Smooth muscle cell (in vitro differentiated cells): Measurements from ENCODE around the gene COL18A1. TPM values are rescaled to one million over a fixed set of nuclear protein-coding genes. Genes with fewer than 3 reads are reported as not detected.

Experiments used
- DNase-seq: peaks from one replicate; lab custom pipeline; 2025; ENCODE audit not compliant: unreplicated experiment; lab: John Stamatoyannopoulos, UW
- H2AFZ ChIP-seq: fragments of 200-600 bp; sonication (generic); 2 replicates; pipeline ENCODE4 v1.6.0; 2016; ENCODE audit warnings: antibody characterized with exemption, low read depth, mild to moderate bottlenecking
- H3F3A ChIP-seq: fragments of 200-600 bp; sonication (generic); 2 replicates; pipeline ENCODE4 v1.6.0; 2017; ENCODE audit warnings: antibody characterized with exemption, low read depth
- H3K27ac ChIP-seq: fragments of 200-600 bp; sonication (generic); 2 replicates; pipeline ENCODE4 v1.5.1; 2016; ENCODE audit warnings: low read depth, mild to moderate bottlenecking
- H3K27me3 ChIP-seq: fragments of 200-600 bp; sonication (generic); 2 replicates; pipeline ENCODE4 v1.6.1; 2016; ENCODE audit warnings: low read depth, mild to moderate bottlenecking
- H3K36me3 ChIP-seq: fragments of 200-600 bp; sonication (generic); 2 replicates; pipeline ENCODE4 v1.5.1; 2016; ENCODE audit warnings: low read depth
- H3K4me1 ChIP-seq: fragments of 200-600 bp; sonication (generic); 2 replicates; pipeline ENCODE4 v1.5.1; 2016; ENCODE audit warnings: low read depth
- H3K4me2 ChIP-seq: fragments of 200-600 bp; sonication (generic); 2 replicates; pipeline ENCODE4 v1.6.0; 2016; ENCODE audit warnings: mild to moderate bottlenecking
- H3K4me3 ChIP-seq: fragments of 200-600 bp; sonication (generic); 2 replicates; pipeline ENCODE4 v1.5.1; 2016; ENCODE audit warnings: mild to moderate bottlenecking
- H3K79me2 ChIP-seq: fragments of 200-600 bp; sonication (generic); 2 replicates; pipeline ENCODE4 v1.6.0; 2016; ENCODE audit warnings: low read depth, mild to moderate bottlenecking
- H3K9ac ChIP-seq: fragments of 200-600 bp; sonication (generic); 2 replicates; pipeline ENCODE4 v1.6.0; 2016; ENCODE audit warnings: low read depth
- H3K9me3 ChIP-seq: fragments of 200-600 bp; sonication (generic); replicated peaks from 2 replicates; pipeline ENCODE4 v1.5.1; 2016; ENCODE audit warnings: low read depth
- H4K20me1 ChIP-seq: fragments of 200-600 bp; sonication (generic); 2 replicates; pipeline ENCODE4 v1.6.0; 2016; ENCODE audit warnings: low read depth
- CTCF ChIP-seq: fragments of 200-600 bp; sonication (generic); IDR thresholded peaks from 2 replicates; pipeline ENCODE4 v1.5.1; 2017; ENCODE audit warnings: borderline replicate concordance, mild to moderate bottlenecking, antibody characterized with exemption; ENCODE audit not compliant: insufficient read depth, poor library complexity, severe bottlenecking
- WGBS: methylation state at CpG from one replicate; pipeline ENCODE4 v1.1.7; 2016; ENCODE audit warnings: low lambda C conversion rate; 5-methylcytosine and 5-hydroxymethylcytosine counted together
- polyA plus RNA-seq: library from polyadenylated mRNA; unstranded; fragments of >200 nt; fragmentation: Nextera tagmentation; extraction: Ambion mirVana; gene quantifications from 2 replicates; pipeline ENCODE4 v1.2.1, GENCODE V29; 2016
- total RNA-seq: library from RNA; depleted of rRNA; stranded (reverse); fragments of >200 nt; gene quantifications from 2 replicates; pipeline ENCODE4 v1.2.3, GENCODE V29; 2014

COL18A1 gene
- total and polyA plus RNA-seq, 2 experiments from 2014 or later, result 192 to 485 TPM

DNA sequence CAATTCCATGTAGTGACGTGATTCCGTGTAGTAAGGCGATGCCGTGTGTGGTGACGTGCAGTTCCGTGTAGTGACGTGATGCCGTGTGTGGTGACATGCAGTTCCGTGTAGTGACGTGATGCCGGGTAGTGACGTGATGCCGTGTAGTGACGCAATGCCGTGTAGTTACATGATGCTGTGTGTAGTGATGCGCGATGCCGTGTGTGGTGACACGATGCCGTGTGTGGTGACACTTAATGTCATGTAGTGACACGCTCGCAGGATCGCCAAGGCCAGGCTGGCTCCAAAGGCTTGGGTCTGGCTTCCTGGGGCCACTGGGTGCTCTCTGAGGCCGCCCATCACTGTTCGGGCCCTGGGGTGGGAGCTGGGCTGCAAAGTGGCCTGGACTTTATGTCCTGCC, 14.2 kb downstream of the COL18A1 start:
- 98% methylated on average over 25 of the region's 25 CpGs for WGBS
- Histone ChIP-seq H3K4me1 (peaks cover 3% of the 10 kb centered on the region), H3F3A (no peaks in the 10 kb centered on the region), H3K36me3 (no peaks in the 10 kb centered on the region), H3K27ac (no peak overlapping the region), H3K4me2 (no peak overlapping the region), H3K27me3 (no peaks in the 10 kb centered on the region), H3K9me3 (no peaks in the 10 kb centered on the region), H3K4me3 (no peak overlapping the region), H3K9ac (no peak overlapping the region), H4K20me1 (peaks cover 100% of the 10 kb centered on the region), H3K79me2 (peaks cover 100% of the 10 kb centered on the region), H2AFZ (no peak overlapping the region)
- no peak for TF ChIP-seq CTCF
- DNase-seq, result no peak

GRCh38 chr21:45420061-45421041, 15.4 kb downstream of the COL18A1 start:
- DNase-seq, result no peak
- H3K9ac ChIP-seq, result peak overlapping the region; percentile 48
- H2AFZ ChIP-seq, result no peak overlapping the region
- peaks cover 3% of the 10 kb centered on the region for H3K4me1 ChIP-seq
- H4K20me1 ChIP-seq, result peaks cover 100% of the 10 kb centered on the region
- no peaks in the 10 kb centered on the region for H3K27me3 ChIP-seq
- no peaks in the 10 kb centered on the region for H3F3A ChIP-seq
- 82% methylated on average over 32 of the region's 36 CpGs for WGBS
- no peak overlapping the region for H3K4me3 ChIP-seq
- H3K4me2 ChIP-seq, result peak overlapping the region; percentile 3
- no peaks in the 10 kb centered on the region for H3K9me3 ChIP-seq
- H3K36me3 ChIP-seq, result no peaks in the 10 kb centered on the region
- no peak for TF ChIP-seq CTCF
- peak overlapping the region; percentile 50 for H3K27ac ChIP-seq
- H3K79me2 ChIP-seq, result peaks cover 100% of the 10 kb centered on the region

DNA sequence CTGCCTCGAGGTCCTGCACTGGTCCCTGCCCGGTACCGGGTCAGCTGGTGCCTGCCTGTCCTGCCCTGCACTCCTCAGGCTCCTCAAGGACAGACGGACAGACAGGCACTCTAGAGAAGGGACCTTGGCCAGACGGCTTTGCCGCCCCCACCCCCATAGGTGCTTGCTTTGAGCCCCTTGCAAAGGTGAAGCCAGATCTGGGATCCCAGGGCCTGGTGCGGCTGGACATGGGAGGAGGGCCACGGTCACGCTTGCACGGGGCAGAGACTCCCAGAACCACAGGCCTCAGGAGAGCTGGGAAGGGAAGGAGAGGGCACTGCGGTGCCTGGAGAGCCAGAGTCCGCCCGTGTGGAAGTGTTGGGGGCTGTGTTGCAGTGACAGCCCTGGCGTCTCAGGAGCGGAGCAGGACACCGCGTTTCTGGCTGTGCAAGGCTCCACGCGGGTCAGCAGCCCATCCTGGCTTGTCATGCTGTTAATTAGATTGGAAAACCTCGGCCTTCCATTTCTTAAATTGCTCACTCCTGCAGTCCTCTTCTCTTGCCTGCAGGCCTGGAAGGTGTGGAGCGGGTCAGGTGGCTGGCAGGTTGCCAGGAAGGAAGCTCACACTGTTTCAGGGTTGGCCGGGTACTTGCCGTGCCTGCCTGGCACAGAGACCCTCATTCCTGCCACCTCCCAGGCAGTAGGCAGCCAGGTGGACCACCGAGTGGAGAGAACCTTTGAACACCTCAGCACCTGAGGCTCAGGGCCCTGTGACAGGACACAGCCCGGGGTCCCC, 16.3 kb downstream of the COL18A1 start:
- no peaks in the 10 kb centered on the region for H3K9me3 ChIP-seq
- peaks cover 3% of the 10 kb centered on the region for H3K4me1 ChIP-seq
- no peak for TF ChIP-seq CTCF
- WGBS, result 89% methylated on average over 24 of the region's 25 CpGs
- no peak for DNase-seq
- H4K20me1 ChIP-seq, result peaks cover 98% of the 10 kb centered on the region
- H3K79me2 ChIP-seq, result peaks cover 100% of the 10 kb centered on the region
- no peak overlapping the region for H3K9ac ChIP-seq
- H3K36me3 ChIP-seq, result no peaks in the 10 kb centered on the region
- no peak overlapping the region for H3K4me3 ChIP-seq
- no peak overlapping the region for H2AFZ ChIP-seq
- no peaks in the 10 kb centered on the region for H3F3A ChIP-seq
- H3K4me2 ChIP-seq, result no peak overlapping the region
- no peaks in the 10 kb centered on the region for H3K27me3 ChIP-seq
- H3K27ac ChIP-seq, result no peak overlapping the region
